GM12801 (cell line): ENCODE measurements around the gene TRIP11.

Experiments
- TF ChIP-seq, protein P1 (sequence below): IDR thresholded peaks from one replicate; pipeline ENCODE4 v1.5.1; 2011; ENCODE audit warnings: control low read depth; ENCODE audit not compliant: insufficient read length; ENCODE audit errors: extremely low read depth

Gene TRIP11

DNA sequence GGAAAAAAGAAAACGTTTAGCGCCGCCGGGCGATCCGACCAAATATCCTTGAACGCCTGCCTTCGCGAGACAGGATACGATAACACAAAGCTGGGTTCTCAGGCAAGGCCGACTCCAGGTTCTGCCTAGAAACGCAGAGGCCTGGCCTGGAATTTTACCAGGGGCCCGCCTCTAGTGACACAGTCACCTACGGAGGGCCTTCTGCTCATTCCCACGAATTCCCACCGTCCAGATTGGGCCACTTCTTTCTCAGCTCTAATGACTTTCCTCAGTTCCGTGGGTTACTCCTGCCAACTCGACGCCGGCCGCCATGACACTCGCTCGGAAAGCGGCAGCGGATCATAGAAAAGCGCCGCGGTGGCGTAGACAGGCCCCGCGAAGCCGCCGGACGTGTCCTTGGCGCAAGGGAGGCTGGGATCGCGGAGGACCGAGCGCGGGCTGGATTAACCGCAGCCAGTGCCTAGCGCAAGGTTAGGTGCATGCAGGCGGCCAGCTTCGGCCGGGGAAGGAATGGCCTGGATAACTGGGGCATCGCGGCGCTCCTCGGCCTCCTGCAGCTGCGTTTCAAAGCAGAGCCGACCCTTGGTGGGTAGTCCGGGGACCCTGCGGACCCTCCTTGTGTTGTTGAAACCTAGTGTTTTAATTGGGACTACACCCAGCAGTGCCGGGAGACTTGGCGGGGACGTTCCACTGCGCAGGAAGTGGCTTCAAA lies at the start of gene TRIP11:
Gene TRIP11, minus strand, starts transcription at position 341 of the 712 bp plus-strand sequence. CDS start 374 bp downstream, outside the sequence.
- TF ChIP-seq, protein P1, sequence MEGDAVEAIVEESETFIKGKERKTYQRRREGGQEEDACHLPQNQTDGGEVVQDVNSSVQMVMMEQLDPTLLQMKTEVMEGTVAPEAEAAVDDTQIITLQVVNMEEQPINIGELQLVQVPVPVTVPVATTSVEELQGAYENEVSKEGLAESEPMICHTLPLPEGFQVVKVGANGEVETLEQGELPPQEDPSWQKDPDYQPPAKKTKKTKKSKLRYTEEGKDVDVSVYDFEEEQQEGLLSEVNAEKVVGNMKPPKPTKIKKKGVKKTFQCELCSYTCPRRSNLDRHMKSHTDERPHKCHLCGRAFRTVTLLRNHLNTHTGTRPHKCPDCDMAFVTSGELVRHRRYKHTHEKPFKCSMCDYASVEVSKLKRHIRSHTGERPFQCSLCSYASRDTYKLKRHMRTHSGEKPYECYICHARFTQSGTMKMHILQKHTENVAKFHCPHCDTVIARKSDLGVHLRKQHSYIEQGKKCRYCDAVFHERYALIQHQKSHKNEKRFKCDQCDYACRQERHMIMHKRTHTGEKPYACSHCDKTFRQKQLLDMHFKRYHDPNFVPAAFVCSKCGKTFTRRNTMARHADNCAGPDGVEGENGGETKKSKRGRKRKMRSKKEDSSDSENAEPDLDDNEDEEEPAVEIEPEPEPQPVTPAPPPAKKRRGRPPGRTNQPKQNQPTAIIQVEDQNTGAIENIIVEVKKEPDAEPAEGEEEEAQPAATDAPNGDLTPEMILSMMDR, result no peak

DNA sequence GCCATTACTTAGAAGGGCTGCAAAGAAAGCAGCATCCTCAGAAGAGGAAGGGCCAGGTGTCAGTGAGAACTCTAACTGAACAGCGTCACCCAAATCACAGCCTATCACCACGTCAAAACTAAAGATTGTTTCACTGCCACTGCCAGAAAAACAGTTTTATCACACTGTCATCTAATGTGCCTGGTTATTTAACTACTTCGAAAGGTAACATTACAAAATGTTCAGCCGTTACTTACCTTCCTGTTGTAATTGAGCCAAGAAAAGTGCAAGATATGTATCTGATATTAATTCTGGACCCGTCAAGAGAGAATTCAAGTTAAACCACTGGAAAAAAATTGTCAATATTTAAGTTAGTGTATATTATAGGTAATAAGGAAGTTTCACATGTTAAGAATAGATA lies 48.6 kb upstream of the TRIP11 start:
- TF ChIP-seq, protein P1, result no peak

DNA sequence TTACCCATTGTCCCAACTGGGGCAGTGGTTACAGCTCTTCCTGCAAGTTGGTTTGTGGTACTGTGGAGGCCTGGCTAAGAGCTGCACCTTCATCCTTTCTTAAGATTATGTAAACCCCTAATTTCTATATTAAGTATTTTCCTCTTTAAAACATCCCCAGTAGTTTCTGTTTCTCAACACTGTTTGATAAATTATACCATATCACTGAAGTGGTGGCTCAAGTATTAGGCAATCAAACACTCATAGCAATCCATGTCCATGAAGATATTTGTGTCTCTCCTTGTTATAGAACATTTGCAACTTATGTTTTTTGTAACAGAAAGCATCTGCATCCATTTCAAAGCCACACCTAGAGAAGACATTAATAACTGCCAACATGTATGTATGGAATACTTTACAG lies 34.7 kb upstream of the TRIP11 start:
- TF ChIP-seq, protein P1, result no peak

DNA sequence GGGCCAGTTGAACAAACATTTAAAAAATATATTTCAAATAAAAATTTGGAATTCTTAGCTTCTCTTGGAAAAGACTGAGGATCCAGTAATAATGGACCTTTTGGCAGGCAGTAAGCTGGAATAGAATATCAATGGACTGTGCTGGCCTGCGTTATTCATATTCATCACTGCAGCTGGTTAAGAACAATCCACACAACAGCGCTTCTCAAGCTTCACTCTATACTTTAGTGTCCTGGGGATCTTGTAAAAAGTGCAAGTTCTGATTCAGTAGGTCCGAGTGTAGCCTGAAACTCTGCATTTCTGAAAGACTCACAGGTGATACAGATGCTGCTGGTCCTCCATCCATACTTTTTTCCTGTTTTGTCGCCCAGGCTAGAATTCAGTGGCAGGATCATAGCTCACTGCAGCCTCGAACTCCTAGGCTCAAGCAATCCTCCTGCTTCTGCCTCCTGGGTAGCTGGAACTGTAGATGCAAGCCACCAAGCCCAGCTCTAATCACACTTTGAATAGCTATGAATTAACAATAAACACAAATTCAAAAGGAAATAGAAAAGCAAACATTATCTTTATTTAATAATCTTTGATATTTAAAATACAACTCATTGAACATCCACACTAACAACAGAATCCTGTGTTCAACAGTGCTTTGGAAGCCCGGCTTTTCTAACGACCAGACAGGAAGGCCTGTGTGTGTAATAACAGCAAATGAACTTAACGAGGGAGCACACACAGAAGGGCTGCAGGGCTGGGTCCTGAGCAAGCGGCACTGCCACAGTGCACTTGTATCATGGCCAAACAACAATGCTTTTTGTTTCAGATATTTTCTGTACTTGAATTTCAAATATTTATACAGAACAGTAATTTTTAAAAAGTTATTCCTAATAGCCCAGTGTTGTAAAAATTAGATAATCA lies 18.4 kb upstream of the TRIP11 start:
- TF ChIP-seq, protein P1, result no peak

DNA sequence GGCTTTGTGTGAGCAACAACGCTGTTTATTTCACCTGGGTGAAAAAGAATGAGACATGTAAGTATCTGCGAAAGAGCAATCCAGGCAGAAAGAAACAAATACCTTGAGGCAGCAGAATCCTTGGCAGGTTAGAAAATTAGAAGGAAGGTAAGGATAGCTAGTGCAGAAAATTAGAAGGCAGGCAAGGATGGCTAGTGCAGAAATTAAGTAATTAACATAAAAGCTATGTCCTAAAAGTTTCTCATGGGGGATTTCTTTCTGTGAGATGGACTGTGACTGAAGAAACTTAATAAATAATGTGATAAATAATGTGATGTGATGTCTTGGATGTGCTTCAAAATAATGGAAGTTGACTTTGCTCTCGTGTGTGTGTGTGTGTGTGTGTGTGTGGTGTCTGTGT lies 9.9 kb upstream of the TRIP11 start:
- TF ChIP-seq, protein P1, result no peak

DNA sequence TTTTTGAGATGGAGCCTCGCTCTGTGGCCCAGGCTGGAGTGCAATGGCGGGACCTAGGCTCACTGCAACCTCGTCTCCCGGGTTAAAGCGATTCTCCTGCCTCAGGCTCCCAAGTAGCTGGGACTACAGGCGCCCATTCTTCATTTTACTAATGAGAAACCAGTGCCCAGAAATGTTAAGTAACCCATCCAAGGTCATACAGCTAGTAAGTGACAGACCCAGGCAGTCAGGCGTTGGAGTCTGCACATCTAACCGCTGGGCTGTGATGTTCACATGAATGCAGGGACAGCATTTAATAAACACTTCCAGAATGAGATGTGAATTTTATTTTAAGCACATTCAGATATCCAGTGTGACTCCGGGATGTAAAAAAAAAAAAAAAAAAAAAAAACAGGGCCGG lies 1.3 kb upstream of the TRIP11 start:
- TF ChIP-seq, protein P1, result no peak

DNA sequence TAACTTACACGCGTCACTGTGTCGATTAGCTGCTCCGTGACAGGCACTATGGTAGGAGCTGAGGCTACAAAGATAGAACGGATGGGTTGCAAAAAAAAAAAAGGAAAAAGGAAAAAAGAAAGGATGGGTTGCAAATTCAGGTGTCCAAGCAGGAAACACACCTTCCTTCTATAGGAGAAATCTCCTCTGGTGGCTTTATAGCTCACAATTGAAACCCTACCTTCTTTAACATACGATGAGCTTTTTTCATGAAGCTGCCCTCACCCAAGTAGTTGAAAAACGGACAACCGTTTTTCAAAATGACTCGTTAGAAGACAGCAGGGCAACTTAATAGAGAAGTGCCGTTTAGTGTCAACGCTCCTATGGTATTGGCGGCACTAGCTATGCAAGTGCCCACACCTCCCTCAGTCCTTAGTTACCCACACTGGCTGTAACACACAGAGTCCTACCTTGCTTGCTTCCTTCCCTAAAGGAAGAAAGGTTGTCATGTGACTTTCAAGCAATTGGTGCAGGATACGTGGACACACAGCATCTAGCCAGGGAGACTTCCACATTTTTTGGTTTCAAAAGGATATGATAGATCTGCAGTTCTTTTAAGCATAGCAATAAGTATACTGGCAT lies 682 bp upstream of the TRIP11 start:
- TF ChIP-seq, protein P1, result no peak
